Lower leg skin (tissue), 3 donors: ENCODE results near the gene SULT1A2.

Experiments
- POLR2A ChIP-seq, 2 donors: fragments of 450-650 bp; IDR thresholded peaks; one replicate each; pipeline ENCODE4 v1.6.1; 2016 to 2017; ENCODE audit warnings: antibody characterized with exemption in 2 of 2, mild to moderate bottlenecking in 1 of 2, moderate library complexity in 1 of 2
- TF ChIP-seq, protein P1 (sequence below), 3 donors: fragments of 450-650 bp; IDR thresholded peaks; one replicate each; pipeline ENCODE4 v1.5.1; 2016; ENCODE audit warnings: antibody characterized with exemption in 3 of 3, mild to moderate bottlenecking in 3 of 3, moderate library complexity in 2 of 3

DNA sequence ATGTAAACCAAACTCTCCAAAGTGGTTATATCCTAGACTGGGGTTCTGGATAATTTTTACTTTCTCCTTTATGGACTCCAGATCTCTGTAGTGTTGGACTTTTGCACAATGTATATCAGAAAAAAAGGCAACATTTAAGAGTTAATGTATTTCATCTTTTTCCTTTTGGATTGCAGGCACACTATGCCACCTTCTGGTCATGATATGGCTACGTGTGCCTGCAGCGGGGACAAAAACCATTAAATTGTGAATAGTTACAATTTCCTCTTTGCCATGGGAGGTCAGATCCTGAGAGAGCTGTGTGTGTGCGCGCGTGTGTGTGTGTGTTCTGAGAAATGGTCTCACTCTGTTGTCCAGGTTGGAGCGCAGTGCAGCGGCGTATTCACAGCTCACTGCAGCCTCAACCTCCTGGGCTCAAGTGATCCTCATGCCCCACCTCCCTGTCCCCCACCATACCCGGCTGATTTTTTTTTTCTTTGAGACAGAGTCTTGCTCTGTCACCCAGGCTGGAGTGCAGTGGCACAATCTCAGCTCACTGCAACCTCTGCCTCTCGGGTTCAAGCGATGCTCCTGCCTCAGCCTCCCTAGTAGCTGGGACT, 47.5 kb downstream of the SULT1A2 start:
- TF ChIP-seq, protein P1, sequence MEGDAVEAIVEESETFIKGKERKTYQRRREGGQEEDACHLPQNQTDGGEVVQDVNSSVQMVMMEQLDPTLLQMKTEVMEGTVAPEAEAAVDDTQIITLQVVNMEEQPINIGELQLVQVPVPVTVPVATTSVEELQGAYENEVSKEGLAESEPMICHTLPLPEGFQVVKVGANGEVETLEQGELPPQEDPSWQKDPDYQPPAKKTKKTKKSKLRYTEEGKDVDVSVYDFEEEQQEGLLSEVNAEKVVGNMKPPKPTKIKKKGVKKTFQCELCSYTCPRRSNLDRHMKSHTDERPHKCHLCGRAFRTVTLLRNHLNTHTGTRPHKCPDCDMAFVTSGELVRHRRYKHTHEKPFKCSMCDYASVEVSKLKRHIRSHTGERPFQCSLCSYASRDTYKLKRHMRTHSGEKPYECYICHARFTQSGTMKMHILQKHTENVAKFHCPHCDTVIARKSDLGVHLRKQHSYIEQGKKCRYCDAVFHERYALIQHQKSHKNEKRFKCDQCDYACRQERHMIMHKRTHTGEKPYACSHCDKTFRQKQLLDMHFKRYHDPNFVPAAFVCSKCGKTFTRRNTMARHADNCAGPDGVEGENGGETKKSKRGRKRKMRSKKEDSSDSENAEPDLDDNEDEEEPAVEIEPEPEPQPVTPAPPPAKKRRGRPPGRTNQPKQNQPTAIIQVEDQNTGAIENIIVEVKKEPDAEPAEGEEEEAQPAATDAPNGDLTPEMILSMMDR (IDR thresholded peaks at IDR 0.05): no peak
- TF ChIP-seq POLR2A (IDR thresholded peaks at IDR 0.05): no peak
